Mesothelial cell of epicardium (in vitro differentiated cells): ENCODE data around the gene ATAD3A. TPM values are rescaled to one million over a fixed set of nuclear protein-coding genes. Genes with fewer than 3 reads are reported as not detected.
A peak's percentile ranks its signal among the peaks of the same experiment; 100 is the strongest.
"Not testable (repeated sequence)": the region's sequence is repeated elsewhere in the genome, so short reads cannot be mapped to it uniquely, and the experiment has no call there.

Source experiments
- DNase-seq, 2 experiments: peaks; one replicate each; pipeline ENCODE4 v3.0.0; 2021; ENCODE audit warnings: low spot score in 2 of 2; ENCODE audit not compliant: unreplicated experiment in 2 of 2
- H3K27ac Mint-ChIP-seq: 2 replicates; pipeline ENCODE4 v1.8.0; 2021; ENCODE audit warnings: mixed read lengths
- H3K27me3 Mint-ChIP-seq: 2 replicates; pipeline ENCODE4 v1.8.0; 2021; ENCODE audit warnings: low read depth, mixed read lengths
- H3K36me3 Mint-ChIP-seq: 2 replicates; pipeline ENCODE4 v1.8.0; 2021; ENCODE audit warnings: mixed read lengths
- H3K4me1 Mint-ChIP-seq: 2 replicates; pipeline ENCODE4 v1.8.0; 2021; ENCODE audit warnings: mixed read lengths
- H3K4me3 Mint-ChIP-seq: 2 replicates; pipeline ENCODE4 v1.8.0; 2021; ENCODE audit warnings: mild to moderate bottlenecking, moderate library complexity, mixed read lengths
- H3K9me3 Mint-ChIP-seq: 2 replicates; pipeline ENCODE4 v1.8.0; 2021; ENCODE audit warnings: mixed read lengths
- CTCF ChIP-seq: fragments of 200-600 bp; sonication (generic); IDR thresholded peaks from one replicate; pipeline ENCODE4 v1.5.0; 2021; ENCODE audit warnings: antibody characterized with exemption; ENCODE audit not compliant: unreplicated experiment
- total RNA-seq: library from RNA; stranded (reverse); gene quantifications from 3 replicates; pipeline ENCODE4 v1.2.1, GENCODE V29; 2021

ATAD3A gene
- total RNA-seq, 1 donor from 2014 or later = 35.3 TPM

GRCh38 chr1:1507305-1507704 lies 4.7 kb upstream of the ATAD3A start:
- H3K4me3 Mint-ChIP-seq = no peak overlapping the region
- no peaks in the 10 kb centered on the region for H3K27me3 Mint-ChIP-seq
- peaks cover 15% of the 10 kb centered on the region for H3K4me1 Mint-ChIP-seq
- DNase-seq = no peak
- no peak for TF ChIP-seq CTCF
- H3K36me3 Mint-ChIP-seq = no peaks in the 10 kb centered on the region
- no peak overlapping the region for H3K27ac Mint-ChIP-seq
- H3K9me3 Mint-ChIP-seq = peaks cover 4% of the 10 kb centered on the region

- H3K36me3 Mint-ChIP-seq, H3K27me3 Mint-ChIP-seq, H3K9me3 Mint-ChIP-seq, H3K27ac Mint-ChIP-seq, DNase-seq, H3K4me3 Mint-ChIP-seq: not testable (repeated sequence)
- H3K4me1 Mint-ChIP-seq = peaks cover 15% of the 10 kb centered on the region
Observed at GRCh38 chr1:1508775-1509464, 3.0 kb upstream of the ATAD3A start.

GRCh38 chr1:1509465-1509850 lies 2.5 kb upstream of the ATAD3A start:
- not testable (repeated sequence) for H3K36me3 Mint-ChIP-seq, H3K9me3 Mint-ChIP-seq, DNase-seq, H3K27me3 Mint-ChIP-seq, H3K27ac Mint-ChIP-seq, H3K4me3 Mint-ChIP-seq
- H3K4me1 Mint-ChIP-seq = peaks cover 15% of the 10 kb centered on the region

- H3K9me3 Mint-ChIP-seq = peaks cover 4% of the 10 kb centered on the region
- no peak for TF ChIP-seq CTCF
- H3K36me3 Mint-ChIP-seq = no peaks in the 10 kb centered on the region
- no peak for DNase-seq
- peak overlapping the region; percentile 70 for H3K4me3 Mint-ChIP-seq
- no peaks in the 10 kb centered on the region for H3K27me3 Mint-ChIP-seq
- H3K27ac Mint-ChIP-seq = peak overlapping the region; percentile 93
- H3K4me1 Mint-ChIP-seq = peaks cover 6% of the 10 kb centered on the region
Observed at GRCh38 chr1:1510912-1511532, 940 bp upstream of the ATAD3A start.

GRCh38 chr1:1512425-1512824 lies 463 bp downstream of the ATAD3A start:
- H3K4me1 Mint-ChIP-seq, H3K9me3 Mint-ChIP-seq, H3K27ac Mint-ChIP-seq, DNase-seq, H3K36me3 Mint-ChIP-seq, H3K27me3 Mint-ChIP-seq: not testable (repeated sequence)
- H3K4me3 Mint-ChIP-seq = peak overlapping the region; percentile 65

- not testable (repeated sequence) for H3K9me3 Mint-ChIP-seq, H3K36me3 Mint-ChIP-seq, H3K27me3 Mint-ChIP-seq
Observed at GRCh38 chr1:1513675-1514074, 1.7 kb downstream of the ATAD3A start.

GRCh38 chr1:1514376-1514775 lies 2.4 kb downstream of the ATAD3A start:
- DNase-seq = not testable (repeated sequence)

More at GRCh38 chr1:1513675-1514074, 1.7 kb downstream of the ATAD3A start:
- H3K27ac Mint-ChIP-seq, H3K4me1 Mint-ChIP-seq, DNase-seq: not testable (repeated sequence)
- peak overlapping the region; percentile 51 for H3K4me3 Mint-ChIP-seq

GRCh38 chr1:1516923-1517322 lies 5.0 kb downstream of the ATAD3A start:
- H3K36me3 Mint-ChIP-seq, H3K27ac Mint-ChIP-seq, H3K4me3 Mint-ChIP-seq, H3K9me3 Mint-ChIP-seq, DNase-seq, H3K27me3 Mint-ChIP-seq, H3K4me1 Mint-ChIP-seq: not testable (repeated sequence)

More at GRCh38 chr1:1514376-1514775, 2.4 kb downstream of the ATAD3A start:
- H3K4me3 Mint-ChIP-seq, H3K36me3 Mint-ChIP-seq, H3K27me3 Mint-ChIP-seq, H3K27ac Mint-ChIP-seq, H3K9me3 Mint-ChIP-seq, H3K4me1 Mint-ChIP-seq: not testable (repeated sequence)
